ENCODE data around the gene SHMT2. TPM values are rescaled to one million over a fixed set of nuclear protein-coding genes. Genes with fewer than 3 reads are reported as not detected.

The SHMT2 gene
- total RNA-seq, 1 experiment from 2014 or later, result 280 TPM

GRCh38 chr12:57180321-57180989, 49.1 kb upstream of the SHMT2 start:
- no TSS peak for BruUV-seq (replicated peaks)
- Histone ChIP-seq H3K9me2 (ENCODE audit: insufficient read depth) (no peaks in the 10 kb centered on the region), H3K27me3 (ENCODE audit: insufficient read depth, low read length) (no peaks in the 10 kb centered on the region), H3K4me1 (ENCODE audit: control insufficient read depth in 1 of 2, insufficient read depth in 2 of 2, low read length in 2 of 2) (peaks cover 12 to 29% of the 10 kb centered on the region in 2 experiments), H3K9me3 (ENCODE audit: control insufficient read depth in 1 of 2, insufficient read depth in 1 of 2, low read depth in 1 of 2, low read length in 2 of 2) (no peaks in the 10 kb centered on the region), H3K4me3 (replicated peaks in 1 of 2; ENCODE audit: low read depth in 1 of 2, low read length in 2 of 2) (no peak overlapping the region), H3K36me3 (ENCODE audit: control insufficient read depth in 1 of 2, insufficient read depth in 2 of 2, low read length in 2 of 2) (no peaks in the 10 kb centered on the region; a peak in 1 of 4 replicates), H2AFZ (ENCODE audit: low read depth, low read length, poor library complexity, severe bottlenecking) (no peak overlapping the region), H3K4me2 (ENCODE audit: low read length) (no peak overlapping the region), H4K20me1 (ENCODE audit: insufficient read depth) (no peaks in the 10 kb centered on the region), H3K27ac (ENCODE audit: low read depth, low read length) (no peak overlapping the region), H3K9ac (ENCODE audit: low read length) (no peak overlapping the region), H3K79me2 (ENCODE audit: insufficient read depth, low read length) (no peaks in the 10 kb centered on the region)
- RAD21 ChIA-PET (ENCODE audit: low non-redundant PET in 1 of 2, low total read pairs in 2 of 2, uncharacterized antibody in 2 of 2, unreplicated experiment in 2 of 2), result no interaction called here
- no peak for ATAC-seq
- TF ChIP-seq FOSL1 (IDR thresholded peaks at IDR 0.05; ENCODE audit: low read depth) (no peak), CTCF (IDR thresholded peaks at IDR 0.05 in 2 of 3, conservative IDR thresholded peaks at IDR 0.05 in 1 of 3; ENCODE audit: borderline replicate concordance in 1 of 3, insufficient read depth in 1 of 3, low read depth in 2 of 3, low read length in 2 of 3) (no peak), ELF1 (IDR thresholded peaks at IDR 0.05; ENCODE audit: borderline replicate concordance, low read depth) (no peak), EZH2 (IDR thresholded peaks at IDR 0.05) (no peak), YY1 (IDR thresholded peaks at IDR 0.05; ENCODE audit: extremely low read depth, insufficient replicate concordance, low read depth, low read length) (no peak), REST (IDR thresholded peaks at IDR 0.05; ENCODE audit: low read depth) (no peak), CBX3 (IDR thresholded peaks at IDR 0.05; ENCODE audit: low read depth) (no peak), RAD21 (IDR thresholded peaks at IDR 0.05; ENCODE audit: low read depth) (no peak), CEBPB (IDR thresholded peaks at IDR 0.05; ENCODE audit: low read depth) (no peak)
- CTCF ChIA-PET, result interaction anchor here (1.8 to 2.7 kb wide), 2 partner anchors 53 to 56 kb away, joined by 5 to 25 read pairs; partner anchors contain the start of gene LRP1
- POLR2A ChIA-PET, result no interaction called here
- DNase-seq (ENCODE audit: low read depth, low spot score), result no peak
- intact Hi-C loops (cut with micrococcal nuclease), result no loop called here
